CD4-positive, alpha-beta T cell treated with Interleukin-17A for 4 hours (primary cell): ENCODE measurements around the gene TUBB2B.
A peak's percentile ranks its signal among the peaks of the same experiment; 100 is the strongest.
"Not testable (repeated sequence)": the region's sequence is repeated elsewhere in the genome, so short reads cannot be mapped to it uniquely, and the experiment has no call there.

Source experiments
- DNase-seq: peaks from one replicate; pipeline ENCODE4 v3.0.0-alpha.2; 2020; ENCODE audit warnings: mixed read lengths

The TUBB2B gene

GRCh38 chr6:3183066-3183465 is 44.4 kb downstream of the TUBB2B start:
- no peak for DNase-seq

GRCh38 chr6:3181105-3181504 is 46.3 kb downstream of the TUBB2B start:
- DNase-seq: no peak

GRCh38 chr6:3179945-3180344 is 47.5 kb downstream of the TUBB2B start:
- DNase-seq: not testable (repeated sequence)

GRCh38 chr6:3178666-3179065 is 48.8 kb downstream of the TUBB2B start:
- not testable (repeated sequence) for DNase-seq

GRCh38 chr6:3176562-3177355 is 50.7 kb downstream of the TUBB2B start:
- DNase-seq: peak; percentile 47

GRCh38 chr6:3175715-3176402 is 51.6 kb downstream of the TUBB2B start:
- no peak for DNase-seq
